ENCODE measurements around the gene ATP2B2.

Gene ATP2B2

GRCh38 chr3:10493202-10493589 lies 12.2 kb downstream of the ATP2B2 start:
- no peak for TF ChIP-seq CTCF (IDR thresholded peaks at IDR 0.05; ENCODE audit: low read depth, low read length)
- Histone ChIP-seq H3K4me1 (no peaks in the 10 kb centered on the region; the same call in 1 of the 2 replicates), H3K27me3 (no peaks in the 10 kb centered on the region), H3K4me3 (ENCODE audit: low read depth, low read length) (no peak overlapping the region), H3K36me3 (no peaks in the 10 kb centered on the region), H3K9me3 (no peaks in the 10 kb centered on the region)
- no peak for DNase-seq

DNA sequence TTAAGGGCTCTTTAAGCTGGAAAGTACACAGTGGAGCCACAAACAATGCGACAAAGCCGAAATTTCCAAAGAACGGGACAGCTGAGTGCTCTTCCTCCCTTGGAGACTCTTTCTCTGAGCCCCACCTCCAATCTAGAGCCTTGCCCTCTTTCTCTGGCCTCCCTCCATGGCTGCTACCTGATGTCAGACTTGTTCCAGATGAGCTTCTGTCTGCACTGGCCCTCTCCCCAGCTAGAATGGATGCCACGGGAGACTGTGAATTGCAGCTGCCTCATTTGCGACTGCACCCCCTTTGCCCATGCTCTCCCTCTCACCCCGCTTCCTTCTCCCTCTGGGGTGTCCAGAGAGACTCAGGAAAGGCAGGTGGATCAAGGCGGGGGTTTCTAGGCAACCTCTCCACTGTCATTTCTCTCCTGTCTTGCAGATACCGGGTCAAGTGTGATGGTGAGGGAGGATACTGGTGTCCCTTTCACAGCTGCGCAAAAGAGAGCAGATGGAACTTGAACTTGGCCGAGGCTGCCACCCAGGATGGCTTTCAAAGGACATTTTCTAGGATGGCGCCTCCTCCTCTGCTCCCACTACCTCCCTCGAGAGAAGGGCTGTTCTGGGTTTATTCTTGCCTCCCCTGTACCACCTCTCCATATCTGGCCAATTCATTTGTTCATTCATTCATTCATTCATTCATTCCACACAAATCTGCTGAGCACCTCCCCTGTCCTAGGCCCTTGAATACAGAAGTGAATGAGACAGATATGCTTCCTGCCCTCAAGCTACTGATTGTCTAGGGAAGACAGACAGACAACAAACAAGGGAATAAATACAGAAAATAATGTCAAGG lies 12.8 kb downstream of the ATP2B2 start:
- no peaks in the 10 kb centered on the region for H3K27me3 ChIP-seq
- no peaks in the 10 kb centered on the region; the same call in 1 of the 2 replicates for H3K4me1 ChIP-seq
- no peak for TF ChIP-seq CTCF (IDR thresholded peaks at IDR 0.05; ENCODE audit: low read depth, low read length)
- H3K36me3 ChIP-seq = no peaks in the 10 kb centered on the region
- H3K4me3 ChIP-seq (ENCODE audit: low read depth, low read length) = no peak overlapping the region
- H3K9me3 ChIP-seq = no peaks in the 10 kb centered on the region
- DNase-seq = no peak

- Histone ChIP-seq H3K27me3 (no peaks in the 10 kb centered on the region), H3K4me3 (ENCODE audit: low read depth, low read length) (no peak overlapping the region), H3K9me3 (no peaks in the 10 kb centered on the region), H3K4me1 (no peaks in the 10 kb centered on the region; the same call in 1 of the 2 replicates), H3K36me3 (no peaks in the 10 kb centered on the region)
- no peak for DNase-seq
- TF ChIP-seq CTCF (IDR thresholded peaks at IDR 0.05; ENCODE audit: low read depth, low read length) = no peak
These were observed 15.5 kb downstream of the ATP2B2 start for GRCh38 chr3:10489746-10490483.

- no peaks in the 10 kb centered on the region for H3K36me3 ChIP-seq
- no peak overlapping the region for H3K4me3 ChIP-seq (ENCODE audit: low read depth, low read length)
- H3K9me3 ChIP-seq = no peaks in the 10 kb centered on the region
- H3K4me1 ChIP-seq = no peaks in the 10 kb centered on the region
- no peaks in the 10 kb centered on the region for H3K27me3 ChIP-seq
- TF ChIP-seq CTCF (IDR thresholded peaks at IDR 0.05; ENCODE audit: low read depth, low read length) = no peak
- no peak for DNase-seq
These were observed 17.3 kb downstream of the ATP2B2 start for GRCh38 chr3:10487988-10488633.

- Histone ChIP-seq H3K4me1 (no peaks in the 10 kb centered on the region), H3K9me3 (no peaks in the 10 kb centered on the region), H3K27me3 (no peaks in the 10 kb centered on the region), H3K36me3 (no peaks in the 10 kb centered on the region), H3K4me3 (ENCODE audit: low read depth, low read length) (no peak overlapping the region)
- DNase-seq = no peak
- TF ChIP-seq CTCF (IDR thresholded peaks at IDR 0.05; ENCODE audit: low read depth, low read length) = no peak
These were observed 19.6 kb downstream of the ATP2B2 start for GRCh38 chr3:10485806-10486205.

Data from BE2C (cell line).